ENCODE results near the gene BARHL1.

DNA sequence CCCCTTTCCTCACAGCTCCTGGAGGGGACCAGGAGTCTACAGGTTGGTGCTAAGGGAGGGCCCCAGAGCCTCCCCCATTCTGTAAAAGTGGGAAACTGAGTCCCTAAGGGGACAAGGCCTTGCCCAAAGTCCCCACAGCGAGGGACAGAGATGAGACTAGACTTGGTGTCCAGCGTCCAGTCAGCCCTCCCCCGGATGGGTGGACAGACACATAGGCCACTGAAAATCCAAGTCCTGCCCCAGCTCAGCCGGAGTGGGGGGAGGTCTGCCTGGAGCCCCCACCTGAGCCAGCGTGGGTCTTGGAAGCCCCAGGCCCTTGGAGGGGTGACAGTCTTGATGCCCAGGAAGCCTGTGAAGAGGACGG is 5.2 kb downstream of the BARHL1 start:
- TF ChIP-seq, protein P1, sequence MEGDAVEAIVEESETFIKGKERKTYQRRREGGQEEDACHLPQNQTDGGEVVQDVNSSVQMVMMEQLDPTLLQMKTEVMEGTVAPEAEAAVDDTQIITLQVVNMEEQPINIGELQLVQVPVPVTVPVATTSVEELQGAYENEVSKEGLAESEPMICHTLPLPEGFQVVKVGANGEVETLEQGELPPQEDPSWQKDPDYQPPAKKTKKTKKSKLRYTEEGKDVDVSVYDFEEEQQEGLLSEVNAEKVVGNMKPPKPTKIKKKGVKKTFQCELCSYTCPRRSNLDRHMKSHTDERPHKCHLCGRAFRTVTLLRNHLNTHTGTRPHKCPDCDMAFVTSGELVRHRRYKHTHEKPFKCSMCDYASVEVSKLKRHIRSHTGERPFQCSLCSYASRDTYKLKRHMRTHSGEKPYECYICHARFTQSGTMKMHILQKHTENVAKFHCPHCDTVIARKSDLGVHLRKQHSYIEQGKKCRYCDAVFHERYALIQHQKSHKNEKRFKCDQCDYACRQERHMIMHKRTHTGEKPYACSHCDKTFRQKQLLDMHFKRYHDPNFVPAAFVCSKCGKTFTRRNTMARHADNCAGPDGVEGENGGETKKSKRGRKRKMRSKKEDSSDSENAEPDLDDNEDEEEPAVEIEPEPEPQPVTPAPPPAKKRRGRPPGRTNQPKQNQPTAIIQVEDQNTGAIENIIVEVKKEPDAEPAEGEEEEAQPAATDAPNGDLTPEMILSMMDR (IDR thresholded peaks at IDR 0.05), result no peak
- TF ChIP-seq FOXJ3 (CRISPR knock-in tag; IDR thresholded peaks at IDR 0.05; ENCODE audit: borderline replicate concordance) (no peak), NR2C2 (CRISPR knock-in tag; IDR thresholded peaks at IDR 0.05) (no peak), NFYB (CRISPR knock-in tag; conservative IDR thresholded peaks at IDR 0.05; ENCODE audit: low read depth) (no peak), JUN (CRISPR knock-in tag; IDR thresholded peaks at IDR 0.05) (no peak), NR3C1 (CRISPR knock-in tag; conservative IDR thresholded peaks at IDR 0.05; ENCODE audit: low read depth) (no peak), RELA (CRISPR knock-in tag; IDR thresholded peaks at IDR 0.05; ENCODE audit: borderline replicate concordance) (no peak), SP1 (CRISPR knock-in tag; conservative IDR thresholded peaks at IDR 0.05) (no peak)
- TF ChIP-seq, protein P2, sequence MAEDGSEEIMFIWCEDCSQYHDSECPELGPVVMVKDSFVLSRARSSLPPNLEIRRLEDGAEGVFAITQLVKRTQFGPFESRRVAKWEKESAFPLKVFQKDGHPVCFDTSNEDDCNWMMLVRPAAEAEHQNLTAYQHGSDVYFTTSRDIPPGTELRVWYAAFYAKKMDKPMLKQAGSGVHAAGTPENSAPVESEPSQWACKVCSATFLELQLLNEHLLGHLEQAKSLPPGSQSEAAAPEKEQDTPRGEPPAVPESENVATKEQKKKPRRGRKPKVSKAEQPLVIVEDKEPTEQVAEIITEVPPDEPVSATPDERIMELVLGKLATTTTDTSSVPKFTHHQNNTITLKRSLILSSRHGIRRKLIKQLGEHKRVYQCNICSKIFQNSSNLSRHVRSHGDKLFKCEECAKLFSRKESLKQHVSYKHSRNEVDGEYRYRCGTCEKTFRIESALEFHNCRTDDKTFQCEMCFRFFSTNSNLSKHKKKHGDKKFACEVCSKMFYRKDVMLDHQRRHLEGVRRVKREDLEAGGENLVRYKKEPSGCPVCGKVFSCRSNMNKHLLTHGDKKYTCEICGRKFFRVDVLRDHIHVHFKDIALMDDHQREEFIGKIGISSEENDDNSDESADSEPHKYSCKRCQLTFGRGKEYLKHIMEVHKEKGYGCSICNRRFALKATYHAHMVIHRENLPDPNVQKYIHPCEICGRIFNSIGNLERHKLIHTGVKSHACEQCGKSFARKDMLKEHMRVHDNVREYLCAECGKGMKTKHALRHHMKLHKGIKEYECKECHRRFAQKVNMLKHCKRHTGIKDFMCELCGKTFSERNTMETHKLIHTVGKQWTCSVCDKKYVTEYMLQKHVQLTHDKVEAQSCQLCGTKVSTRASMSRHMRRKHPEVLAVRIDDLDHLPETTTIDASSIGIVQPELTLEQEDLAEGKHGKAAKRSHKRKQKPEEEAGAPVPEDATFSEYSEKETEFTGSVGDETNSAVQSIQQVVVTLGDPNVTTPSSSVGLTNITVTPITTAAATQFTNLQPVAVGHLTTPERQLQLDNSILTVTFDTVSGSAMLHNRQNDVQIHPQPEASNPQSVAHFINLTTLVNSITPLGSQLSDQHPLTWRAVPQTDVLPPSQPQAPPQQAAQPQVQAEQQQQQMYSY (CRISPR knock-in tag; IDR thresholded peaks at IDR 0.05), result no peak
- TF ChIP-seq, protein P3, sequence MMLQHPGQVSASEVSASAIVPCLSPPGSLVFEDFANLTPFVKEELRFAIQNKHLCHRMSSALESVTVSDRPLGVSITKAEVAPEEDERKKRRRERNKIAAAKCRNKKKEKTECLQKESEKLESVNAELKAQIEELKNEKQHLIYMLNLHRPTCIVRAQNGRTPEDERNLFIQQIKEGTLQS (CRISPR knock-in tag; conservative IDR thresholded peaks at IDR 0.05), result no peak
- TF ChIP-seq, protein P4, sequence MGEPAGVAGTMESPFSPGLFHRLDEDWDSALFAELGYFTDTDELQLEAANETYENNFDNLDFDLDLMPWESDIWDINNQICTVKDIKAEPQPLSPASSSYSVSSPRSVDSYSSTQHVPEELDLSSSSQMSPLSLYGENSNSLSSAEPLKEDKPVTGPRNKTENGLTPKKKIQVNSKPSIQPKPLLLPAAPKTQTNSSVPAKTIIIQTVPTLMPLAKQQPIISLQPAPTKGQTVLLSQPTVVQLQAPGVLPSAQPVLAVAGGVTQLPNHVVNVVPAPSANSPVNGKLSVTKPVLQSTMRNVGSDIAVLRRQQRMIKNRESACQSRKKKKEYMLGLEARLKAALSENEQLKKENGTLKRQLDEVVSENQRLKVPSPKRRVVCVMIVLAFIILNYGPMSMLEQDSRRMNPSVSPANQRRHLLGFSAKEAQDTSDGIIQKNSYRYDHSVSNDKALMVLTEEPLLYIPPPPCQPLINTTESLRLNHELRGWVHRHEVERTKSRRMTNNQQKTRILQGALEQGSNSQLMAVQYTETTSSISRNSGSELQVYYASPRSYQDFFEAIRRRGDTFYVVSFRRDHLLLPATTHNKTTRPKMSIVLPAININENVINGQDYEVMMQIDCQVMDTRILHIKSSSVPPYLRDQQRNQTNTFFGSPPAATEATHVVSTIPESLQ (CRISPR knock-in tag; IDR thresholded peaks at IDR 0.05), result no peak
- TF ChIP-seq, protein P5, sequence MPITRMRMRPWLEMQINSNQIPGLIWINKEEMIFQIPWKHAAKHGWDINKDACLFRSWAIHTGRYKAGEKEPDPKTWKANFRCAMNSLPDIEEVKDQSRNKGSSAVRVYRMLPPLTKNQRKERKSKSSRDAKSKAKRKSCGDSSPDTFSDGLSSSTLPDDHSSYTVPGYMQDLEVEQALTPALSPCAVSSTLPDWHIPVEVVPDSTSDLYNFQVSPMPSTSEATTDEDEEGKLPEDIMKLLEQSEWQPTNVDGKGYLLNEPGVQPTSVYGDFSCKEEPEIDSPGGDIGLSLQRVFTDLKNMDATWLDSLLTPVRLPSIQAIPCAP (CRISPR knock-in tag; IDR thresholded peaks at IDR 0.05), result no peak

Data from WTC11 (cell line).